Upper lobe of left lung (tissue), 6 donors: Measurements from ENCODE around the gene KLHDC3. TPM values are rescaled to one million over a fixed set of nuclear protein-coding genes. Genes with fewer than 3 reads are reported as not detected.

ENCODE experiments used
- ATAC-seq, 2 donors: fragments of 200-7000 bp; cut with Tn5 transposase; one replicate each; pipeline ENCODE4 v1.9.1; 2022; ENCODE audit warnings: mild to moderate bottlenecking in 2 of 2, moderate library complexity in 2 of 2; ENCODE audit not compliant: low FRiP score in 2 of 2
- DNase-seq, 2 donors: peaks; one replicate each; pipeline ENCODE4 v3.0.0-alpha.2; 2019 to 2020
- H3K27ac ChIP-seq, 4 donors: fragments of 200-600 bp; sonication (generic); one replicate each; pipeline ENCODE4 v1.5.1; 2016 to 2019
- H3K27me3 ChIP-seq, 4 donors: fragments of 200-600 bp; sonication (generic); one replicate each; pipeline ENCODE4 v1.5.1; 2017 to 2019
- H3K36me3 ChIP-seq, 4 donors: fragments of 200-600 bp; sonication (generic); one replicate each; pipeline ENCODE4 v1.5.1; 2016 to 2019
- H3K4me1 ChIP-seq, 4 donors: fragments of 200-600 bp; sonication (generic); one replicate each; pipeline ENCODE4 v1.5.1; 2018 to 2019
- H3K4me3 ChIP-seq, 4 donors: fragments of 200-600 bp; sonication (generic); one replicate each; pipeline ENCODE4 v1.5.1; 2017 to 2019; ENCODE audit warnings: mild to moderate bottlenecking in 2 of 4, moderate library complexity in 1 of 4
- H3K9me3 ChIP-seq, 4 donors: fragments of 200-600 bp; sonication (generic); one replicate each; pipeline ENCODE4 v1.5.1; 2018 to 2019
- CTCF ChIP-seq, 6 experiments: fragments of 450-650 bp in 4 of 6; fragments of 200-600 bp in 2 of 6; sonication (generic) in 2 of 6; IDR thresholded peaks; one replicate each; pipeline ENCODE4 v1.5.1; 2016 to 2019; ENCODE audit warnings: antibody characterized with exemption in 6 of 6
- EP300 ChIP-seq, 4 donors: sonication (generic); formaldehyde crosslinking; IDR thresholded peaks; one replicate each; pipeline ENCODE4 v1.5.1; 2017; ENCODE audit warnings: antibody characterized with exemption in 4 of 4, control low read depth in 2 of 4
- POLR2A ChIP-seq, 4 donors: fragments of 450-650 bp; IDR thresholded peaks; one replicate each; pipeline ENCODE4 v1.5.1; 2016 to 2017; ENCODE audit warnings: antibody characterized with exemption in 4 of 4, mild to moderate bottlenecking in 2 of 4
- POLR2AphosphoS5 ChIP-seq, 2 donors: sonication (generic); formaldehyde crosslinking; IDR thresholded peaks; one replicate each; pipeline ENCODE4 v1.5.1; 2017; ENCODE audit warnings: antibody characterized with exemption in 2 of 2
- WGBS, 2 donors: methylation state at CpG; one replicate each; pipeline ENCODE4 v1.1.5; 2017 to 2018; 5-methylcytosine and 5-hydroxymethylcytosine counted together
- total RNA-seq, 6 donors: library from RNA; depleted of rRNA in 4 of 6; stranded (reverse); fragments of >200 nt in 4 of 6; gene quantifications; one replicate each; pipeline versions ENCODE4 v1.1.0 to v1.2.1, GENCODE V29; 2016 to 2021
- donor health status: DM: no; HTN: no; CAD: no; lungs with moderate emphysema.
- donor health status: DM: no; HTN: yes; CAD: no; lungs with severe emphysema.

Gene KLHDC3
- total RNA-seq, 6 donors from 2014 or later = 36.7 to 74.0 (median 59.3) TPM

GRCh38 chr6:43035495-43036194 is 21.6 kb downstream of the KLHDC3 start:
- 80 to 91% methylated on average over 4 of the region's 4 CpGs for WGBS, 2 donors
- Histone ChIP-seq H3K36me3 (peaks cover 14 to 94% (median 51%) of the 10 kb centered on the region in 4 donors), H3K27ac (no peak overlapping the region), H3K27me3 (no peaks in the 10 kb centered on the region), H3K9me3 (no peaks in the 10 kb centered on the region), H3K4me1 (no peaks in the 10 kb centered on the region), H3K4me3 (no peak overlapping the region)
- TF ChIP-seq EP300 (IDR thresholded peaks at IDR 0.05) (no peak), CTCF (IDR thresholded peaks at IDR 0.05) (no peak), POLR2AphosphoS5 (IDR thresholded peaks at IDR 0.05) (no peak), POLR2A (IDR thresholded peaks at IDR 0.05) (no peak)
- DNase-seq = no peak
- ATAC-seq = no peak

GRCh38 chr6:43036712-43037111 is 22.7 kb downstream of the KLHDC3 start:
- DNase-seq (no peak), ATAC-seq (no peak)
- Histone ChIP-seq H3K4me3 (no peak overlapping the region), H3K36me3 (peaks cover 12 to 92% (median 49%) of the 10 kb centered on the region in 4 donors), H3K27me3 (no peaks in the 10 kb centered on the region), H3K9me3 (no peaks in the 10 kb centered on the region), H3K4me1 (no peaks in the 10 kb centered on the region), H3K27ac (no peak overlapping the region)
- no peak for TF ChIP-seq POLR2A (IDR thresholded peaks at IDR 0.05)
- TF ChIP-seq CTCF (IDR thresholded peaks at IDR 0.05) = no peak
- no peak for TF ChIP-seq POLR2AphosphoS5 (IDR thresholded peaks at IDR 0.05)
- no peak for TF ChIP-seq EP300 (IDR thresholded peaks at IDR 0.05)
- 94 to 95% methylated on average over 9 of the region's 9 CpGs for WGBS, 2 donors

- DNase-seq = no peak
- Histone ChIP-seq H3K4me1 (no peaks in the 10 kb centered on the region), H3K36me3 (peaks cover 12 to 88% (median 50%) of the 10 kb centered on the region in 4 donors), H3K4me3 (no peak overlapping the region), H3K27me3 (no peaks in the 10 kb centered on the region), H3K27ac (no peak overlapping the region), H3K9me3 (no peaks in the 10 kb centered on the region)
- TF ChIP-seq POLR2AphosphoS5 (IDR thresholded peaks at IDR 0.05) = no peak
- TF ChIP-seq EP300 (IDR thresholded peaks at IDR 0.05) = no peak
- no peak for TF ChIP-seq CTCF (IDR thresholded peaks at IDR 0.05)
- ATAC-seq = no peak
- WGBS, 2 donors = 88 to 92% methylated on average over 5 of the region's 5 CpGs
Measured at GRCh38 chr6:43037197-43037596, 23.1 kb downstream of the KLHDC3 start.

- no peaks in the 10 kb centered on the region for H3K4me1 ChIP-seq
- TF ChIP-seq EP300 (IDR thresholded peaks at IDR 0.05) (no peak), POLR2A (IDR thresholded peaks at IDR 0.05) (no peak), POLR2AphosphoS5 (IDR thresholded peaks at IDR 0.05) (no peak), CTCF (IDR thresholded peaks at IDR 0.05) (no peak)
- no peak overlapping the region for H3K27ac ChIP-seq
- H3K27me3 ChIP-seq = no peaks in the 10 kb centered on the region
- no peaks in the 10 kb centered on the region for H3K9me3 ChIP-seq
- H3K36me3 ChIP-seq = peaks cover 12 to 87% (median 53%) of the 10 kb centered on the region in 4 donors
- no peak for DNase-seq
- no peak overlapping the region for H3K4me3 ChIP-seq
- 88 to 95% methylated on average over 8 to 9 of the region's 9 CpGs for WGBS, 2 donors
- peak in 1 of 2 donors; percentile 50 for ATAC-seq
Measured at GRCh38 chr6:43037706-43038105, 23.7 kb downstream of the KLHDC3 start.

- Histone ChIP-seq H3K27ac (no peak overlapping the region), H3K27me3 (no peaks in the 10 kb centered on the region), H3K9me3 (no peaks in the 10 kb centered on the region), H3K4me3 (no peak overlapping the region), H3K36me3 (peaks cover 15 to 89% (median 60%) of the 10 kb centered on the region in 4 donors), H3K4me1 (no peaks in the 10 kb centered on the region)
- 84 to 96% methylated on average over 9 of the region's 9 CpGs for whole genome bisulfite sequencing, 2 donors
- TF ChIP-seq POLR2AphosphoS5 (IDR thresholded peaks at IDR 0.05) = no peak
- no peak for TF ChIP-seq CTCF (IDR thresholded peaks at IDR 0.05)
- no peak for TF ChIP-seq POLR2A (IDR thresholded peaks at IDR 0.05)
- no peak for TF ChIP-seq EP300 (IDR thresholded peaks at IDR 0.05)
- DNase-seq = no peak
- ATAC-seq = no peak
Measured at GRCh38 chr6:43038727-43039126, 24.7 kb downstream of the KLHDC3 start.
